ENCODE results near the gene PHTF2.
"Not testable (repeated sequence)": the region's sequence is repeated elsewhere in the genome, so short reads cannot be mapped to it uniquely, and the experiment has no call there.

The PHTF2 gene

DNA sequence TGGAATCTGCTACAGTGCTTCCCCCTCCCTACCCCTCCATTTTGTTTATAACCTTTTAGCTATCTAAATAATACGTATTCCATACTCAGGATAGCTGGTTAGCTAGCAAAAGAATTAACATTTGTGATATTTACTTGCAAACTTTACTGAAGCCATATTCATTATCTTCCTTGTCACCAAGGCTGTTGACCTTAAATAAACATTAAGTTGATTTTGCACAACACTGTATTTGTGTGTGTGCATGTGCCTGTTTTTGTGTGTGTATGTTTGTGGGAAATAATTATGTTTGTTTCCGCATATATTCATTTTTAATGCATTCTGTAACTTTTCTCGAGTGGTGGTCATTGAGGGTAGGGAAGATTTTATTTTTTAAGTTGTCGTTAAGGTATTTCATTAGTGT is 16.2 kb upstream of the PHTF2 start:
- no peak for DNase-seq (ENCODE audit: low read depth)
- TF ChIP-seq, protein P1, sequence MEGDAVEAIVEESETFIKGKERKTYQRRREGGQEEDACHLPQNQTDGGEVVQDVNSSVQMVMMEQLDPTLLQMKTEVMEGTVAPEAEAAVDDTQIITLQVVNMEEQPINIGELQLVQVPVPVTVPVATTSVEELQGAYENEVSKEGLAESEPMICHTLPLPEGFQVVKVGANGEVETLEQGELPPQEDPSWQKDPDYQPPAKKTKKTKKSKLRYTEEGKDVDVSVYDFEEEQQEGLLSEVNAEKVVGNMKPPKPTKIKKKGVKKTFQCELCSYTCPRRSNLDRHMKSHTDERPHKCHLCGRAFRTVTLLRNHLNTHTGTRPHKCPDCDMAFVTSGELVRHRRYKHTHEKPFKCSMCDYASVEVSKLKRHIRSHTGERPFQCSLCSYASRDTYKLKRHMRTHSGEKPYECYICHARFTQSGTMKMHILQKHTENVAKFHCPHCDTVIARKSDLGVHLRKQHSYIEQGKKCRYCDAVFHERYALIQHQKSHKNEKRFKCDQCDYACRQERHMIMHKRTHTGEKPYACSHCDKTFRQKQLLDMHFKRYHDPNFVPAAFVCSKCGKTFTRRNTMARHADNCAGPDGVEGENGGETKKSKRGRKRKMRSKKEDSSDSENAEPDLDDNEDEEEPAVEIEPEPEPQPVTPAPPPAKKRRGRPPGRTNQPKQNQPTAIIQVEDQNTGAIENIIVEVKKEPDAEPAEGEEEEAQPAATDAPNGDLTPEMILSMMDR (IDR thresholded peaks at IDR 0.05; ENCODE audit: control insufficient read depth, insufficient read depth, low read depth, low read length, missing control alignments): no peak
- H3K4me3 ChIP-seq (ENCODE audit: control insufficient read depth, low read depth, low read length): no peak overlapping the region

DNA sequence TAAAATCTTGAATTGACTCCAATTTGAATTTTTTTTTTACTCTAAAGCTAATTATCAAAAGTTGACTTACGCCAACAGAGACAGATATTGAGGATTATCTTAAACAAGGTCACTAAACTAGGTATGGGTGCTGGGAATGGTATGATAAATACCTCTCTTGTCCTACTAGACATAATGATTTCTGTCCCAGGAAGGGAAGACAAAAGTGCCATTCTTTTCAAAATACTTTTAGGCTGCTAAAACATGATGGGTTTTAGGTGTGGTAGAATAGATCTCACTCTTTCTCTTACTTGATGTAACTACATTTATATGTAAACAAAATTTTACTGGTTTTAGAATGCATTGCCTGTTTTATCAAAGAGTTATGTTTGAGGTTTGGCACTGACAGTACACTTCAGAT is 15.5 kb upstream of the PHTF2 start:
- no peak overlapping the region for H3K4me3 ChIP-seq (ENCODE audit: control insufficient read depth, low read depth, low read length)
- TF ChIP-seq, protein P1 (IDR thresholded peaks at IDR 0.05; ENCODE audit: control insufficient read depth, insufficient read depth, low read depth, low read length, missing control alignments): no peak
- DNase-seq (ENCODE audit: low read depth): no peak

- H3K4me3 ChIP-seq (ENCODE audit: control insufficient read depth, low read depth, low read length): no peak overlapping the region
- TF ChIP-seq, protein P1 (IDR thresholded peaks at IDR 0.05; ENCODE audit: control insufficient read depth, insufficient read depth, low read depth, low read length, missing control alignments): no peak
- DNase-seq (ENCODE audit: low read depth): no peak
These were observed 15.0 kb upstream of the PHTF2 start for GRCh38 chr7:77783545-77783944.

DNA sequence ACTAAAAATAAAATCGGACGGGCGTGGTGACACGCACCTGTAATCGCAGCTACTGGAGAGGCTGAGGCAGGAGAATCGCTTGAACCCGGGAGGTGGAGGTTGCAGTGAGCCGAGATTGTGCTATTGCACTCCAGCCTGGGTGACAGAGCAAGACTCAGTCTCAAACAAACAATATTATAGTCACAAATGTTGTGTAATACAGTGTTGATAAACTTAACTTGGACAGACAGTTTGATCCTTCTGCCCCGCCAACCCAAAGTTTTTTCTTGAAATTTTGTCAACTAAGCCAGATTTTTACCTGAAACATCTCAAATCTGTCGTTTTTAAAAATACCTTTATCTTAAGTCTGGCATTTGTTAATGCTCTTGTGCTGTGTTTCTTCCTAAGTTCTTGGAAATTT is 14.1 kb upstream of the PHTF2 start:
- not testable (repeated sequence) for H3K4me3 ChIP-seq (ENCODE audit: control insufficient read depth, low read depth, low read length); DNase-seq (ENCODE audit: low read depth)

DNA sequence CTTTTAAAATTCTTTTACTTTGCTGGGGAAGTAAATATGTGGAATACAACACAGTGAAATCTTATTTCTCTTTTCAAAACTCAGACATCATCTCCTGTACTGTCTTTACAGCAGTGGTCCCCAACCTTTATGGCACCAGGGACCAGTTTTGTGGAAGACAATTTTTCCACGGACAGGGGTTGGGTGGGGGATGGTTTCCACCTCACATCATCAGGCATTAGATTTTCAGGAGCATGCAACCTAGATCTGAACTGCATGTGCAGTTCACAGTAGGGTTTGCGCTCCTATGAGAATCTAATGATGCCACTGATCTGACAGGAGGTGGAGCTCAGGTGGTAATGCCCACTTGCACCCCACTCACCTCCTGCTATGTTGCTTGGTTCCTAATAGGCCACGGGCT is 12.6 kb upstream of the PHTF2 start:
- TF ChIP-seq, protein P1 (IDR thresholded peaks at IDR 0.05; ENCODE audit: control insufficient read depth, insufficient read depth, low read depth, low read length, missing control alignments): no peak
- no peak overlapping the region for H3K4me3 ChIP-seq (ENCODE audit: control insufficient read depth, low read depth, low read length)
- DNase-seq (ENCODE audit: low read depth): no peak

DNA sequence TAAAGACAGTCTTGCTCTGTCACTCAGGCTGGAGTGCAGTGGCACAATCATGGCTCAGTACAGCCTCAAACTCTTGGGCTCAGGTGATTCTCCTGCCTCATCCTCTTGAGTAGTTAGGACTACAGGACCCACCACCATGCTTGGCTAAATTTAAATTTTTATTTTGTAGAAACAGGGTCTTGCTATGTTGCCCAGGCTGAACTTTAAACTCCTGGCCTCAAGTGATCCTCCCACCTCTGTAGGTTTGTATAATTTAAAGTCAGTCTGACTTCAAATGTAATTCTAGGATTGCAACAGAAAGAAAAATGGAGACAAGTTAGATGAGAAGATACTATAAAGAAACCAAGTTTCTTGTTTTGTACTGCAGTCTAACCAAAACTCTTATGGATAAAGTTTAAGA is 11.8 kb upstream of the PHTF2 start:
- TF ChIP-seq, protein P1 (IDR thresholded peaks at IDR 0.05; ENCODE audit: control insufficient read depth, insufficient read depth, low read depth, low read length, missing control alignments): no peak
- no peak for DNase-seq (ENCODE audit: low read depth)

DNA sequence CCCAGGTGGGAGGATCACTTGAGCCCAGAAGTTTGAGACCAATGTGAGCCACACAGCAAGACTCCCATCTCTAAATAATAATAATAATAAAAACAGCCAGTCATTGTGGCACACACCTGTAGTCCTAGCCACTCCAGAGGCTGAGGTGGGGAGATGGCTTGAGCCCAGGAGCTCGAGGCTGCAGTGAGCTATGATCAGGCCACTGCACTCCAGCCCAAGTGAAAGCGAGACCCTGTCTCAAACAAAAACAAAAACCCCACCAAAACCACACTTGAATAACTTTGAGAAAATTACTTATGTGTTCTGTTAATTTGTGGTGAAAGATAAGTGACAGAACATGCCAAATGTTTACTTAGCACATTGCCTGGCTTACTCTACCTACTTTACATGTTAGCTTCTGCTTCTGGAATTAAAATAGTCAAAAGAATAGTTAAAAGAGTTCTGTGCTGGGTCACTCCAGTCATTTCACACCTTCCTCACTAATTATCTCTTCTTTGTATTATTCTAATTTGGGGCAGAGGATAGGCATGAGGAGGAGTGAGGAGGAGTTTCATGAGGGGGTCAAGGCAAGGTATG is 10.2 kb upstream of the PHTF2 start:
- H3K4me3 ChIP-seq (ENCODE audit: control insufficient read depth, low read depth, low read length): no peak overlapping the region
- TF ChIP-seq, protein P1 (IDR thresholded peaks at IDR 0.05; ENCODE audit: control insufficient read depth, insufficient read depth, low read depth, low read length, missing control alignments): no peak
- DNase-seq (ENCODE audit: low read depth): no peak

More for the DNA sequence above, 11.8 kb upstream of the PHTF2 start:
- no peak overlapping the region for H3K4me3 ChIP-seq (ENCODE audit: control insufficient read depth, low read depth, low read length)
